ENCODE measurements around the gene ADAM20.
"Not testable (repeated sequence)": the region's sequence is repeated elsewhere in the genome, so short reads cannot be mapped to it uniquely, and the experiment has no call there.

Gene ADAM20

GRCh38 chr14:70527501-70528105 lies 7.2 kb downstream of the ADAM20 start:
- 90% methylated on average over 2 of the region's 2 CpGs for WGBS
- Histone ChIP-seq H3K4me3 (ENCODE audit: low read length) (no peak overlapping the region), H3K9ac (ENCODE audit: low read depth, low read length) (no peak overlapping the region), H3K36me3 (ENCODE audit: insufficient read depth, low read length) (no peaks in the 10 kb centered on the region), H3K9me3 (ENCODE audit: insufficient read depth, low read depth, low read length) (no peaks in the 10 kb centered on the region), H3K27me3 (ENCODE audit: insufficient read depth, low read length) (no peaks in the 10 kb centered on the region), H3K4me1 (ENCODE audit: insufficient read depth, low read length) (no peaks in the 10 kb centered on the region), H3K27ac (ENCODE audit: low read depth, low read length) (no peak overlapping the region)

GRCh38 chr14:70525691-70526090 lies 9.1 kb downstream of the ADAM20 start:
- no peaks in the 10 kb centered on the region for H3K27me3 ChIP-seq (ENCODE audit: insufficient read depth, low read length)
- H3K9ac ChIP-seq (ENCODE audit: low read depth, low read length), result no peak overlapping the region
- H3K4me1 ChIP-seq (ENCODE audit: insufficient read depth, low read length), result no peaks in the 10 kb centered on the region
- H3K27ac ChIP-seq (ENCODE audit: low read depth, low read length), result no peak overlapping the region
- H3K9me3 ChIP-seq (ENCODE audit: insufficient read depth, low read depth, low read length), result peaks cover 11% of the 10 kb centered on the region
- H3K36me3 ChIP-seq (ENCODE audit: insufficient read depth, low read length), result no peaks in the 10 kb centered on the region
- H3K4me3 ChIP-seq (ENCODE audit: low read length), result no peak overlapping the region

GRCh38 chr14:70515811-70516210 lies 19.0 kb downstream of the ADAM20 start:
- H3K36me3 ChIP-seq (ENCODE audit: insufficient read depth, low read length), result no peaks in the 10 kb centered on the region
- H3K4me3 ChIP-seq (ENCODE audit: low read length), result no peak overlapping the region
- WGBS, result 78% methylated on average over 3 of the region's 3 CpGs
- H3K27ac ChIP-seq (ENCODE audit: low read depth, low read length), result no peak overlapping the region
- H3K27me3 ChIP-seq (ENCODE audit: insufficient read depth, low read length), result no peaks in the 10 kb centered on the region
- H3K4me1 ChIP-seq (ENCODE audit: insufficient read depth, low read length), result no peaks in the 10 kb centered on the region
- no peak overlapping the region for H3K9ac ChIP-seq (ENCODE audit: low read depth, low read length)
- peaks cover 17% of the 10 kb centered on the region for H3K9me3 ChIP-seq (ENCODE audit: insufficient read depth, low read depth, low read length)

DNA sequence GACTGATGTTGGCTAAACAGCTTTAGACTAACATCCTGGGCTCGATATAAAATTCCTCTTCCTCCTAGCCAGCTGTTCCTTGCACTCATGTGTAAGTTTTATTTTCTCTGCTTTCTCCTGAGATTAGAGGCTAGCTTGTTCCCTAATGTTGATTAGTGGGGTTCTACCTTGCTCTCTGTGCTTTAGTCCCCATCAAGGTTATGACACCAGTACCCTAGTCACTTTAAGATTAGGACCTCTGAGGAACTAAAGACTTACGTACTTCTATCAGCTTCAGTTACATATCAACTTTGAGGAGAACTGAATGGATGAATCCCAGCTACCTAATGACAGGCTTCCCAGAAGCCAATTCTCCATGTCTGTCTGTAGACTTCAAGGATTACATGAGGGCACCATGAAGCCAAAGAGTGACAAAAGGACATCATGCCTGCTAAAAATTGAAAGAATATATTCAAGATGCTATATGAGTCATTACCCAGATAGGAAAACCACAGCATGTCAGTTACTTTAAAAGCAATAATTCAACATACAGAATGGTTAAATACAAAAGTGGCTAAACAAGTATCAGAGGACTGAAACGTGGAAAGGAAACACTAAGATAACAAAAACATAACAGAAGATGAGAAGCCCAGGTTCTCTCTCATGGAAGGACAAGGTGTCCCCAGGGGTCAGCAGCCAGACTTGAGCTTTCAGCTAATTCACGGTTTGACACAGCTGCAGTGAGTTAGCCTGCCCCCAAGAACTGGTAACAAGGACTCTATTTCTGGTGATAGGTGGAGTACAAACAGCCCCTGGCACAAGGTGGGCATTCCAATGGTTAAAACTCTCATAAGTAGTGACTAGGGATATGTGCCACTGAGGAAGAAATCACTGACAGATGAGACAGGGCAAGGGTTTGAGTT lies 20.4 kb downstream of the ADAM20 start:
- Histone ChIP-seq H3K4me1 (ENCODE audit: insufficient read depth, low read length) (no peaks in the 10 kb centered on the region), H3K27me3 (ENCODE audit: insufficient read depth, low read length) (no peaks in the 10 kb centered on the region), H3K36me3 (ENCODE audit: insufficient read depth, low read length) (no peaks in the 10 kb centered on the region), H3K27ac (ENCODE audit: low read depth, low read length) (no peak overlapping the region), H3K4me3 (ENCODE audit: low read length) (no peak overlapping the region), H3K9ac (ENCODE audit: low read depth, low read length) (no peak overlapping the region), H3K9me3 (ENCODE audit: insufficient read depth, low read depth, low read length) (peaks cover 3% of the 10 kb centered on the region; the same call in 1 of the 2 replicates)
- 87% methylated on average over 4 of the region's 4 CpGs for WGBS

- H3K9ac ChIP-seq (ENCODE audit: low read depth, low read length), result no peak overlapping the region
- H3K9me3 ChIP-seq (ENCODE audit: insufficient read depth, low read depth, low read length), result peaks cover 11% of the 10 kb centered on the region
- H3K27ac ChIP-seq (ENCODE audit: low read depth, low read length), result no peak overlapping the region
Observed at GRCh38 chr14:70498191-70498590, 36.6 kb downstream of the ADAM20 start.

GRCh38 chr14:70489579-70490200 lies 45.1 kb downstream of the ADAM20 start:
- Histone ChIP-seq H3K9ac (ENCODE audit: low read depth, low read length) (no peak overlapping the region), H3K36me3 (ENCODE audit: insufficient read depth, low read length) (0 out of 2 replicates have a peak, but pooled peaks cover 3% of the 10 kb centered on the region), H3K27me3 (ENCODE audit: insufficient read depth, low read length) (no peaks in the 10 kb centered on the region), H3K4me3 (ENCODE audit: low read length) (no peak overlapping the region), H3K9me3 (ENCODE audit: insufficient read depth, low read depth, low read length) (peaks cover 55% of the 10 kb centered on the region), H3K27ac (ENCODE audit: low read depth, low read length) (peak overlapping the region; percentile 46; the same call in 1 of the 2 replicates), H3K4me1 (ENCODE audit: insufficient read depth, low read length) (no peaks in the 10 kb centered on the region)
- 61% methylated on average over 3 of the region's 3 CpGs for WGBS

More at GRCh38 chr14:70498191-70498590, 36.6 kb downstream of the ADAM20 start:
- no peaks in the 10 kb centered on the region for H3K27me3 ChIP-seq (ENCODE audit: insufficient read depth, low read length)
- no peak overlapping the region for H3K4me3 ChIP-seq (ENCODE audit: low read length)
- no peaks in the 10 kb centered on the region for H3K36me3 ChIP-seq (ENCODE audit: insufficient read depth, low read length)
- no peaks in the 10 kb centered on the region for H3K4me1 ChIP-seq (ENCODE audit: insufficient read depth, low read length)

- not testable (repeated sequence) for H3K27ac ChIP-seq (ENCODE audit: low read depth, low read length); H3K9me3 ChIP-seq (ENCODE audit: insufficient read depth, low read depth, low read length)
- WGBS, result 96% methylated on average over 55 of the region's 57 CpGs
Observed at GRCh38 chr14:70477356-70478105, 57.3 kb downstream of the ADAM20 start.

GRCh38 chr14:70475459-70475858 lies 59.3 kb downstream of the ADAM20 start:
- not testable (repeated sequence) for H3K9me3 ChIP-seq (ENCODE audit: insufficient read depth, low read depth, low read length); H3K4me3 ChIP-seq (ENCODE audit: low read length); H3K27me3 ChIP-seq (ENCODE audit: insufficient read depth, low read length); H3K27ac ChIP-seq (ENCODE audit: low read depth, low read length); H3K9ac ChIP-seq (ENCODE audit: low read depth, low read length); H3K36me3 ChIP-seq (ENCODE audit: insufficient read depth, low read length)
- H3K4me1 ChIP-seq (ENCODE audit: insufficient read depth, low read length), result peaks cover 19% of the 10 kb centered on the region
- 86% methylated on average over 12 of the region's 13 CpGs for WGBS

More at GRCh38 chr14:70477356-70478105, 57.3 kb downstream of the ADAM20 start:
- not testable (repeated sequence) for H3K4me3 ChIP-seq (ENCODE audit: low read length); H3K4me1 ChIP-seq (ENCODE audit: insufficient read depth, low read length); H3K36me3 ChIP-seq (ENCODE audit: insufficient read depth, low read length); H3K27me3 ChIP-seq (ENCODE audit: insufficient read depth, low read length); H3K9ac ChIP-seq (ENCODE audit: low read depth, low read length)

- Histone ChIP-seq H3K27me3 (ENCODE audit: insufficient read depth, low read length) (no peaks in the 10 kb centered on the region), H3K9me3 (ENCODE audit: insufficient read depth, low read depth, low read length) (no peaks in the 10 kb centered on the region), H3K36me3 (ENCODE audit: insufficient read depth, low read length) (no peaks in the 10 kb centered on the region), H3K4me1 (ENCODE audit: insufficient read depth, low read length) (peaks cover 19% of the 10 kb centered on the region), H3K4me3 (ENCODE audit: low read length) (no peak overlapping the region), H3K27ac (ENCODE audit: low read depth, low read length) (no peak overlapping the region), H3K9ac (ENCODE audit: low read depth, low read length) (no peak overlapping the region)
- WGBS, result 90% methylated on average over 2 of the region's 2 CpGs
Observed at GRCh38 chr14:70473825-70474224, 61.0 kb downstream of the ADAM20 start.

Data from HUES64 (cell line).